NCI-H2081 (cell line): ENCODE data around the gene CDC42SE1.
"Not testable (repeated sequence)": the region's sequence is repeated elsewhere in the genome, so short reads cannot be mapped to it uniquely, and the experiment has no call there.

Source experiments
- DNase-seq, 2 experiments: peaks; one replicate each; lab custom pipeline; 2025; lab: John Stamatoyannopoulos, UW

CDC42SE1 gene

GRCh38 chr1:151059109-151060006 is at the start of gene CDC42SE1:
Gene CDC42SE1, minus strand, starts transcription at chr1:151059622. Its CDS starts 3,892 bp downstream, at chr1:151055730.
- DNase-seq = peak; percentile 92 to 93

GRCh38 chr1:151108331-151108730 is 48.9 kb upstream of the CDC42SE1 start:
- no peak for DNase-seq

DNA sequence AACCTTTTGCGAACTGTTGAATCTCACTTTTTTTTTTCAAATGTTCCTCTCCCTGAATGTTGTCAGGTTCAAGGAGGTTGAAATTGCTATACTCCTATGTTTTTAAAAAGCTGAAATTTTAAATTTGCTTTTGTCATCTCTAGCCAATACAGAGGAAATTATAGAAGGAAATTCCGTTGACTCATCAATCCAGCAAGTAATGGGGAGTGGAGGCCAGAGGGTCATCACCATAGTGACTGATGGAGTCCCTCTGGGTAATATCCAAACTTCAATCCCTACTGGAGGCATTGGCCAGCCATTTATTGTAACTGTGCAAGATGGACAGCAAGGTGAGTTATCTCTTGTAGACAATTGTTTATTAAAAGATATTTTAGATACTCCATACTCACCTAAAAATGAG is 47.5 kb upstream of the CDC42SE1 start:
- DNase-seq = no peak

- no peak for DNase-seq
Observed at GRCh38 chr1:151104630-151105029, 45.2 kb upstream of the CDC42SE1 start.

DNA sequence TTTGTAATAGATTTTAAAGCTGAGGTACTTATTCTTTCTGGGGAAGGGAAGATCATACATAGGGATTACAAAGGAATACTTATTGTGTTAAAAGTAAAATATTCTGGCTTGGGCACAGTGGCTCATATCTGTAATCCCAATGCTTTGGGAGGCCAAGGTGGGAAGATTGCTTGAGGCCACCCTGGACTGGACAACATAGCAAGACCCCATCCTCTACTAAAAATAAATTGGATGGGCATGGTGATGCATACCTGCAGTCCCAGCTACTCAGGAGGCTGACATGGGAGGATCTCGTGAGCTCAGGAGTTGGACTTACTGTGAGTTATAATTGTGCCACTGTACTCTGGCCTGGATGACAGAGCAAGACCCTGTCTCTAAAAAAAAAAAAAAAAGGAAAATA is 38.7 kb upstream of the CDC42SE1 start:
- DNase-seq = no peak

DNA sequence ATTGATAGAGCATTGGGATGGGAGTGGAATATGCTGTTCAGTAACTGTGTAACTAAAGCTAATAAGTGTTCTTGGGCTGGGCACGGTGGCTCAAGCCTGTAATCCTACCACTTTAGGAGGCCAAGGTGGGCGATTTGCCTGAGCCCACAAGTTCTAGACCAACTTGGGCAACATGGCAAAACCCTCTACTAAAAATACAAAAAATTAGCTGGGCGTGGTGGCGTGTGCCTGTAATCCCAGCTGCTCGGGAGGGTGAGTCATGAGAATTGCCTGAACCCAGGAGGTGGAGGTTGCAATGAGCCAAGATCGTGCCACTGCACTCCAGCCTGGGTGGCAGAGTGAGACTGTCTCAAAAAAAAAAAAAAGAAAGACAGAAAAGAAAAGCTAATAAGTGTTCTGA is 38.0 kb upstream of the CDC42SE1 start:
- DNase-seq = not testable (repeated sequence)

- peak in 1 of 2 experiments; percentile 19 for DNase-seq
Observed at GRCh38 chr1:151085953-151086559, 26.6 kb upstream of the CDC42SE1 start.

- no peak for DNase-seq
Observed at GRCh38 chr1:151072224-151072623, 12.8 kb upstream of the CDC42SE1 start.

- DNase-seq = peak; percentile 93 to 96
Observed at GRCh38 chr1:151070474-151071276, 11.3 kb upstream of the CDC42SE1 start, which contains the start of gene GABPB2. Gene GABPB2, plus strand, starts transcription at chr1:151070761. Its CDS starts 17,429 bp downstream, at chr1:151088190.

- DNase-seq = no peak
Observed at GRCh38 chr1:151069103-151069486, 9.7 kb upstream of the CDC42SE1 start.

DNA sequence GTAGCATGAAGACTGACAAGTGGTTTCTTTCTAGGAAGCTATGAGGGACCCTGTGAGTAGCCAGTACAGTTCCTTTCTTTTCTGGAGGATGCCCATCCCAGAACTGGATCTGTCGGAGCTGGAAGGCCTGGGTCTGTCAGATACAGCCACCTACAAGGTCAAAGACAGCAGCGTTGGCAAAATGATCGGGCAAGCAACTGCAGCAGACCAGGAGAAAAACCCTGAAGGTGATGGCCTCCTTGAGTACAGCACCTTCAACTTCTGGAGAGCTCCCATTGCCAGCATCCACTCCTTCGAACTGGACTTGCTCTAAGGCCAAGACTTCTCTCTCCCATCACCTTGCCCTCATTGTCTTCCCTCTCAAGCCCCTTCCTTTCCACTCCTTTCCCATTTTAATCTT is 7.8 kb upstream of the CDC42SE1 start:
- no peak for DNase-seq

- no peak for DNase-seq
Observed at GRCh38 chr1:151065089-151065645, 5.7 kb upstream of the CDC42SE1 start.

DNA sequence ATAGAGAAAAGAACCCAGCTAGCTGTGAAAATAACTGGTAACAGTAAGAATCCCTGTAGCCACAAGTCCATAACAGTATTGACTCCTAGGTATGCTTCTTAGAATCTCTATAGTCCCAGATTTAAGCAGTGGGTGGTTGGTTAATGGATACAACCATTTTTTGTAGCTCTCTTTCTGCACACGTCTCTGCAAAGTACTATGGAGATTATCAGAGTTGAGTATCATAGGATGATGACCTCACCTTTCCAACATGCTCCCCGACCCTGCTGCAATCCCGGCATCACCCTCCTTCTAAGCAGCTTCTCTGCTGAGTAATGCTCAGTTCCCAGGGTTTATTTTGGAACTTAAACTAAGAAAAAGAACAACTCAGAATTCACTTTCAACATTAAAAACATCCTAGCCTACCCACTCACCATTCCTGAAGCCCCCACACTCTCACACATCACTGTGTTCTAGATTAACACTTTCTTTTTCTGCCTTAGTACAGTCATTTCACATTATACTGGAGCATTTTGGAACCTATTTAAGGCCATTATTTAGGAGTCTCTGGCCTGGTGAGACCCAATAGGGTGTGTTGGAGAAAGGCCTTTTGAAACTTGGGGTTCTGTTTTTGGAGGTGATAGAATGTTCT is 3.4 kb upstream of the CDC42SE1 start:
- DNase-seq = no peak

GRCh38 chr1:151061704-151062103 is 2.3 kb upstream of the CDC42SE1 start:
- DNase-seq = no peak

GRCh38 chr1:151060657-151061421 is 1.4 kb upstream of the CDC42SE1 start:
- DNase-seq = peak; percentile 56 to 76

GRCh38 chr1:151060007-151060656 is 710 bp upstream of the CDC42SE1 start, which contains the start of gene MLLT11:
Gene MLLT11, plus strand, starts transcription at chr1:151060397. Its CDS starts 6,828 bp downstream, at chr1:151067225.
- DNase-seq = peak; percentile 78 to 90

GRCh38 chr1:151058692-151059091 is 730 bp downstream of the CDC42SE1 start:
- peak; percentile 55 to 63 for DNase-seq

GRCh38 chr1:151056149-151056548 is 3.3 kb downstream of the CDC42SE1 start:
- DNase-seq = no peak

- DNase-seq = no peak
Observed at GRCh38 chr1:151055581-151055980, 3.8 kb downstream of the CDC42SE1 start.

DNA sequence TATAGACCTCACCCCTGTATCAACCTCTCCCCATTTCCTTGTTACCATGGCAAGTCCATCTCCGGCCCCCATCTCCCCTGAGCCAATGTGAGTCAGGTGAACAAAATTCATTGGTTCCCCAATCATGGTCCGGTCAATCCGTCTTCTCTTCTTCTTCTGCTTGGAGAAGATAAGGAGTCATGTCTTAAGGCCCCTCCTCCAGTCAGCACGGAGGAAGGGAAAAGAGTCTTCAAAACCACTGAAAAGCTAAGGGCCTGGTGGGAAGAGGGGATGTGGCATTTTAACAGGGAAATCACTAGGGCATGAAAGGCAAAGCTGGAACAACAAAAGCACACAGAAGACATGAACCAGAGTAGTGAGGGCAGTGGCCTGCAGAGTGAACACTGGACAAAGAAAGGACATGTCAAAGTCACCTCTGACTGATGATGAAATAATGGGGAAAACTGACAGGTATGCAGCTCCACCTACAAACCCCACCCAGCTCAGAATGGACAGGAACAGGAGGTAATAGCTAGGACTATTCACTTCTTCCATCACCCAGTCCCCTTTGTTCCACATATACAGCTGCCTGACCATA is 4.4 kb downstream of the CDC42SE1 start:
- DNase-seq = no peak
